GM15510 (cell line): ENCODE data around the gene SCN9A.

ENCODE experiments used
- POLR2A ChIP-seq: IDR thresholded peaks from 3 replicates; pipeline ENCODE4 v1.6.1; 2011; ENCODE audit warnings: borderline replicate concordance; ENCODE audit not compliant: insufficient read length; ENCODE audit errors: extremely low read depth

Gene SCN9A

GRCh38 chr2:166184789-166185188 lies 191.0 kb downstream of the SCN9A start:
- TF ChIP-seq POLR2A: no peak

- TF ChIP-seq POLR2A: no peak
Observed at GRCh38 chr2:166181813-166182154, 194.0 kb downstream of the SCN9A start.

- no peak for TF ChIP-seq POLR2A
Observed at GRCh38 chr2:166180951-166181812, 194.6 kb downstream of the SCN9A start.

- no peak for TF ChIP-seq POLR2A
Observed at GRCh38 chr2:166179201-166179600, 196.5 kb downstream of the SCN9A start.

GRCh38 chr2:166173263-166173662 lies 202.5 kb downstream of the SCN9A start:
- no peak for TF ChIP-seq POLR2A

- no peak for TF ChIP-seq POLR2A
Observed at GRCh38 chr2:166171216-166171615, 204.5 kb downstream of the SCN9A start.

GRCh38 chr2:166170356-166170755 lies 205.4 kb downstream of the SCN9A start:
- no peak for TF ChIP-seq POLR2A

- no peak for TF ChIP-seq POLR2A
Observed at GRCh38 chr2:166167449-166167848, 208.3 kb downstream of the SCN9A start.

GRCh38 chr2:166163775-166164174 lies 212.0 kb downstream of the SCN9A start:
- no peak for TF ChIP-seq POLR2A

- no peak for TF ChIP-seq POLR2A
Observed at GRCh38 chr2:166158546-166158945, 217.2 kb downstream of the SCN9A start.

GRCh38 chr2:166157578-166157977 lies 218.2 kb downstream of the SCN9A start:
- TF ChIP-seq POLR2A: no peak

GRCh38 chr2:166156985-166157490 lies 218.7 kb downstream of the SCN9A start:
- no peak for TF ChIP-seq POLR2A

- no peak for TF ChIP-seq POLR2A
Observed at GRCh38 chr2:166155589-166155988, 220.2 kb downstream of the SCN9A start.

- TF ChIP-seq POLR2A: no peak
Observed at GRCh38 chr2:166154685-166155338, 220.9 kb downstream of the SCN9A start.

- no peak for TF ChIP-seq POLR2A
Observed at GRCh38 chr2:166152064-166152463, 223.7 kb downstream of the SCN9A start.
